H1 (cell line): ENCODE measurements around the gene AP5Z1. TPM values are rescaled to one million over a fixed set of nuclear protein-coding genes. Genes with fewer than 3 reads are reported as not detected.

Experiments
- CTCF ChIA-PET: fragments of 300-600 bp; sonication (Branson Sonifier 250); formaldehyde crosslinking; loops from one replicate; lab custom pipeline; 2021; ENCODE audit not compliant: partially characterized antibody; lab: Charles Lee
- POLR2A ChIA-PET: fragments of 300-600 bp; sonication (Branson Sonifier 250); formaldehyde crosslinking; loops from one replicate; lab custom pipeline; 2021; ENCODE audit warnings: inconsistent platforms; ENCODE audit not compliant: partially characterized antibody; lab: Charles Lee
- DNase-seq, 2 experiments: peaks; one replicate each; pipeline versions ENCODE4 v3.0.0 to v3.0.0-alpha.2; 2010 to 2022; ENCODE audit warnings: low spot score in 2 of 2, low read depth in 1 of 2, mixed read lengths in 1 of 2
- FAIRE-seq: peaks from 2 replicates; lab custom pipeline; 2011; peaks lifted over from hg19 to GRCh38; lab: Jason Lieb, UNC
- H2AFZ ChIP-seq: 2 replicates; pipeline ENCODE4 v1.8.1; 2012; ENCODE audit warnings: low read length, inconsistent platforms
- H2AK5ac ChIP-seq: 2 replicates; pipeline ENCODE4 v1.6.1; 2013; ENCODE audit warnings: low read depth, low read length
- H2BK120ac ChIP-seq: replicated peaks from 2 replicates; pipeline ENCODE3; 2013; ENCODE audit warnings: low read depth, low read length, inconsistent platforms
- H2BK12ac ChIP-seq: 2 replicates; pipeline ENCODE4 v1.6.1; 2013; ENCODE audit warnings: low read depth, low read length
- H2BK15ac ChIP-seq: 2 replicates; pipeline ENCODE4 v1.6.1; 2013; ENCODE audit warnings: low read length
- H2BK20ac ChIP-seq: 2 replicates; pipeline ENCODE4 v1.6.1; 2013; ENCODE audit warnings: low read length
- H2BK5ac ChIP-seq: 2 replicates; pipeline ENCODE4 v1.6.1; 2013; ENCODE audit warnings: low read depth, low read length
- H3K14ac ChIP-seq: 2 replicates; pipeline ENCODE4 v1.6.1; 2013; ENCODE audit warnings: inconsistent platforms; ENCODE audit not compliant: insufficient read length
- H3K18ac ChIP-seq: 2 replicates; pipeline ENCODE4 v1.6.1; 2013; ENCODE audit warnings: low read length; ENCODE audit errors: extremely low read depth
- H3K23ac ChIP-seq: 2 replicates; pipeline ENCODE4 v1.6.1; 2013; ENCODE audit warnings: inconsistent platforms; ENCODE audit not compliant: insufficient read length
- H3K23me2 ChIP-seq: 2 replicates; pipeline ENCODE4 v1.6.1; 2013; ENCODE audit warnings: low read depth, low read length
- H3K27ac ChIP-seq: 2 replicates; pipeline ENCODE4 v1.6.1; 2011; ENCODE audit warnings: low read depth, low read length, inconsistent platforms
- H3K27me3 ChIP-seq, 4 experiments: replicated peaks in 1 of 4; 1 replicate in 1 of 4; 2 replicates in 3 of 4; pipeline versions ENCODE4 v1.6.1 to v1.8.1; 2011 to 2013; ENCODE audit warnings: low read length in 3 of 4, mild to moderate bottlenecking in 3 of 4, inconsistent platforms in 2 of 4, mixed read lengths in 2 of 4, moderate library complexity in 1 of 4; ENCODE audit not compliant: control insufficient read depth in 3 of 4, insufficient read depth in 3 of 4; ENCODE audit errors: extremely low read depth in 1 of 4
- H3K36me3 ChIP-seq, 4 experiments: 2 replicates each; pipeline versions ENCODE4 v1.6.1 to v1.8.1; 2011 to 2013; ENCODE audit warnings: mild to moderate bottlenecking in 4 of 4, low read length in 3 of 4, moderate library complexity in 2 of 4, control low read depth in 1 of 4, inconsistent platforms in 1 of 4; ENCODE audit not compliant: insufficient read depth in 4 of 4, control insufficient read depth in 2 of 4
- H3K4ac ChIP-seq: replicated peaks from 2 replicates; pipeline ENCODE3; 2013; ENCODE audit warnings: low read length, low read depth, mixed read lengths, inconsistent platforms; ENCODE audit not compliant: insufficient read length
- H3K4me1 ChIP-seq, 4 experiments: replicated peaks in 1 of 4; 1 replicate in 1 of 4; 2 replicates in 3 of 4; pipeline versions ENCODE4 v1.6.1 to v1.8.1; 2011 to 2013; ENCODE audit warnings: low read length in 3 of 4, inconsistent platforms in 2 of 4, mixed read lengths in 1 of 4; ENCODE audit not compliant: insufficient read depth in 4 of 4, control insufficient read depth in 3 of 4
- H3K4me2 ChIP-seq, 2 experiments: 2 replicates each; pipeline versions ENCODE4 v1.6.1 to v1.8.1; 2011 to 2013; ENCODE audit warnings: low read depth in 2 of 2, low read length in 2 of 2, control low read depth in 1 of 2, inconsistent platforms in 1 of 2, mild to moderate bottlenecking in 1 of 2; ENCODE audit not compliant: insufficient read depth in 1 of 2
- H3K4me3 ChIP-seq, 4 experiments: fragments of 200-600, 300-600 bp in 1 of 4; sonication (generic), shearing (Covaris generic), sonication (Bioruptor Twin) in 1 of 4; 2 replicates each; pipeline versions ENCODE4 v1.5.1 to v1.8.1; 2011 to 2016; ENCODE audit warnings: low read length in 4 of 4, low read depth in 3 of 4, control low read depth in 2 of 4, inconsistent platforms in 2 of 4, mild to moderate bottlenecking in 2 of 4, mixed read lengths in 1 of 4, moderate library complexity in 1 of 4; ENCODE audit not compliant: insufficient read depth in 2 of 4; ENCODE audit errors: extremely low read depth in 1 of 4
- H3K56ac ChIP-seq: replicated peaks from 2 replicates; pipeline ENCODE3; 2013; ENCODE audit warnings: low read depth, mild to moderate bottlenecking, mixed read lengths, low read length, inconsistent platforms; ENCODE audit not compliant: insufficient read length
- H3K79me1 ChIP-seq: 2 replicates; pipeline ENCODE4 v1.6.1; 2013; ENCODE audit warnings: low read depth, low read length, control low read depth
- H3K79me2 ChIP-seq, 2 experiments: 2 replicates each; pipeline versions ENCODE4 v1.6.1 to v1.8.1; 2012 to 2013; ENCODE audit warnings: low read length in 2 of 2, mild to moderate bottlenecking in 2 of 2, inconsistent platforms in 1 of 2; ENCODE audit not compliant: insufficient read depth in 2 of 2, control insufficient read depth in 1 of 2
- H3K9ac ChIP-seq, 4 experiments: replicated peaks in 1 of 4; 1 replicate in 1 of 4; 2 replicates in 3 of 4; pipeline versions ENCODE4 v1.6.1 to v1.8.1; 2011 to 2013; ENCODE audit warnings: low read depth in 3 of 4, low read length in 3 of 4, control low read depth in 2 of 4, mild to moderate bottlenecking in 2 of 4, moderate library complexity in 2 of 4, inconsistent platforms in 1 of 4; ENCODE audit errors: extremely low read depth in 1 of 4
- H3K9me3 ChIP-seq, 2 experiments: 2 replicates each; pipeline versions ENCODE4 v1.6.1 to v1.8.1; 2012 to 2013; ENCODE audit warnings: mild to moderate bottlenecking in 2 of 2, moderate library complexity in 2 of 2, control low read depth in 1 of 2, inconsistent platforms in 1 of 2, low read depth in 1 of 2, low read length in 1 of 2, mixed read lengths in 1 of 2; ENCODE audit not compliant: insufficient read depth in 2 of 2
- H4K20me1 ChIP-seq, 2 experiments: replicated peaks in 1 of 2; 2 replicates each; pipeline versions ENCODE3 to v1.8.1; 2011 to 2013; ENCODE audit warnings: inconsistent platforms in 2 of 2, low read length in 2 of 2, mild to moderate bottlenecking in 1 of 2; ENCODE audit not compliant: insufficient read depth in 2 of 2, control insufficient read depth in 1 of 2
- H4K5ac ChIP-seq: 2 replicates; pipeline ENCODE4 v1.6.1; 2013; ENCODE audit warnings: low read length, low read depth, mixed read lengths, inconsistent platforms; ENCODE audit not compliant: insufficient read length
- H4K8ac ChIP-seq: 2 replicates; pipeline ENCODE4 v1.8.0; 2013; ENCODE audit warnings: mild to moderate bottlenecking, moderate library complexity, low read length, inconsistent platforms; ENCODE audit not compliant: insufficient read depth; ENCODE audit errors: extremely low read depth
- H4K91ac ChIP-seq: replicated peaks from 2 replicates; pipeline ENCODE3; 2013; ENCODE audit warnings: low read length, mixed read lengths, inconsistent platforms; ENCODE audit not compliant: insufficient read length
- CREB1 ChIP-seq: IDR thresholded peaks from 2 replicates; pipeline ENCODE4 v1.6.1; 2012; ENCODE audit warnings: inconsistent platforms
- HDAC6 ChIP-seq: IDR thresholded peaks from one replicate; pipeline ENCODE4 v1.7.1; 2012; ENCODE audit warnings: low read depth, mild to moderate bottlenecking, inconsistent platforms, low read length, moderate library complexity
- KDM1A ChIP-seq: fragments of 200-600, 300-600 bp; sonication (generic); IDR thresholded peaks from 2 replicates; pipeline ENCODE4 v1.7.1; 2016; ENCODE audit warnings: mild to moderate bottlenecking, low read length, borderline replicate concordance
- KDM4A ChIP-seq: IDR thresholded peaks from one replicate; pipeline ENCODE4 v1.7.1; 2012; ENCODE audit warnings: low read depth, mild to moderate bottlenecking, moderate library complexity, low read length, inconsistent platforms; ENCODE audit not compliant: severe bottlenecking
- POLR2A ChIP-seq, 2 experiments: IDR thresholded peaks; 1 replicate in 1 of 2; 2 replicates in 1 of 2; pipeline ENCODE4 v1.6.1; 2011; ENCODE audit warnings: low read depth in 2 of 2, low read length in 2 of 2, mild to moderate bottlenecking in 2 of 2; ENCODE audit errors: control extremely low read depth in 1 of 2
- POU5F1 ChIP-seq: IDR thresholded peaks from 2 replicates; pipeline ENCODE4 v1.6.1; 2011; ENCODE audit warnings: low read depth, mild to moderate bottlenecking, low read length, moderate library complexity
- RBBP5 ChIP-seq: IDR thresholded peaks from 2 replicates; pipeline ENCODE4 v1.7.1; 2012; ENCODE audit warnings: low read depth, mild to moderate bottlenecking, inconsistent platforms, low read length, moderate library complexity, borderline replicate concordance
- SAP30 ChIP-seq: fragments of 300-600 bp; sonication (generic); IDR thresholded peaks from 2 replicates; pipeline ENCODE4 v1.7.1; 2012; ENCODE audit warnings: low read length, moderate library complexity, mild to moderate bottlenecking, inconsistent platforms; ENCODE audit not compliant: insufficient read depth, insufficient replicate concordance
- USF2 ChIP-seq: IDR thresholded peaks from 2 replicates; pipeline ENCODE4 v1.6.1; 2011; ENCODE audit warnings: low read length, improper control_type of control experiment
- WGBS, 2 experiments: shearing (Covaris generic) in 1 of 2; methylation state at CpG; one replicate each; pipeline versions ENCODE4 v1.1.6 to v1.1.7; 2013 to 2015; ENCODE audit warnings: low lambda C conversion rate in 2 of 2, mixed read lengths in 2 of 2, inconsistent platforms in 1 of 2, low coverage in 1 of 2, missing lambda C conversion rate in 1 of 2; ENCODE audit not compliant: insufficient replicate concordance in 2 of 2, insufficient coverage in 1 of 2, insufficient read length in 1 of 2; ENCODE audit errors: extremely low coverage in 1 of 2, missing lambda C conversion rate in 1 of 2; 5-methylcytosine and 5-hydroxymethylcytosine counted together
- polyA plus RNA-seq, 7 experiments: library from polyadenylated mRNA; depleted of rRNA in 3 of 7; stranded (reverse) in 5 of 7; unstranded in 2 of 7; fragments of >200 nt in 5 of 7; fragments of 200-250 nt in 2 of 7; gene quantifications; 1 replicate in 5 of 7; 2 replicates in 1 of 7; 4 replicates in 1 of 7; pipeline versions ENCODE4 v1.2.1 to v1.2.3, GENCODE V29; 2011 to 2013; ENCODE audit warnings: missing spikeins in 2 of 7, mixed read lengths in 2 of 7
- total RNA-seq: library from RNA; stranded (reverse); fragmentation: NEBNext Ultra II Directional; extraction: Animal tissue kit (Norgen Biotek cat#: 25700); gene quantifications from 2 replicates; pipeline ENCODE4 v1.2.1, GENCODE V29; 2021

The AP5Z1 gene
- total and polyA plus RNA-seq, 2 of the 8 experiments (the other 6 are each of a cell fraction or from before 2014, with no cell fraction given), result 24.0 to 24.7 TPM

GRCh38 chr7:4791738-4792536 lies 16.5 kb downstream of the AP5Z1 start:
- DNase-seq (peak; percentile 83 to 99), FAIRE-seq (no peak)
- no peak overlapping the region for H2BK120ac ChIP-seq
- no peaks in the 10 kb centered on the region for H3K79me2 ChIP-seq
- POLR2A ChIA-PET, result interaction anchor here (1.1 to 2.0 kb wide), 6 partner anchors 9 to 168 kb away, joined by 3 to 11 read pairs (median 7); partner anchors contain the start of gene AP5Z1
- H3K9me3 ChIP-seq, result no peaks in the 10 kb centered on the region; a peak in 1 of 4 replicates
- peak overlapping the region in 2 of 4 experiments; percentile 29 to 39; a peak in 3 of 7 replicates for H3K9ac ChIP-seq
- H3K27me3 ChIP-seq, result no peaks in the 10 kb centered on the region
- peaks cover 7% of the 10 kb centered on the region; the same call in 1 of the 2 replicates for H3K23me2 ChIP-seq
- H4K5ac ChIP-seq, result no peak overlapping the region
- CTCF ChIA-PET, result interaction anchor here (0.6 to 4.0 kb wide), 18 partner anchors 8 to 307 kb away, joined by 3 to 24 read pairs (median 4); partner anchors contain the start of genes AP5Z1 and RADIL
- peak overlapping the region; percentile 7; the same call in 1 of the 2 replicates for H3K18ac ChIP-seq
- H4K91ac ChIP-seq, result no peak overlapping the region
- H2BK5ac ChIP-seq, result no peak overlapping the region
- H2BK15ac ChIP-seq, result no peak overlapping the region
- no peak overlapping the region for H2BK12ac ChIP-seq
- peak overlapping the region; percentile 96 for H4K8ac ChIP-seq
- peaks cover 3 to 25% (median 5%) of the 10 kb centered on the region in 4 experiments; a peak in 5 of 8 replicates for H3K36me3 ChIP-seq
- peaks cover 0 to 3% (median 1%) of the 10 kb centered on the region in 4 experiments; a peak in 4 of 7 replicates for H3K4me1 ChIP-seq
- H3K4me2 ChIP-seq, result peak overlapping the region; percentile 92 to 96
- no peaks in the 10 kb centered on the region for H3K79me1 ChIP-seq
- no peak overlapping the region for H3K4ac ChIP-seq
- no peak overlapping the region for H3K23ac ChIP-seq
- H2BK20ac ChIP-seq, result no peak overlapping the region
- peak overlapping the region; percentile 37; the same call in 1 of the 2 replicates for H2AFZ ChIP-seq
- no peak overlapping the region for H2AK5ac ChIP-seq
- H3K56ac ChIP-seq, result no peak overlapping the region
- H3K14ac ChIP-seq, result no peak overlapping the region
- 0 out of 2 replicates have a peak overlapping the region, but pooled peaks have one; percentile 27 for H3K27ac ChIP-seq
- H3K4me3 ChIP-seq, result peak overlapping the region; percentile 46 to 71 (median 52)
- WGBS, 2 experiments, result 40% methylated on average over 16 of the region's 50 CpGs; no CpG with 5 or more reads in 1 of the 2 experiments
- H4K20me1 ChIP-seq, result peaks cover 0 to 3% of the 10 kb centered on the region in 2 experiments
- TF ChIP-seq POLR2A (IDR thresholded peaks at IDR 0.05; ENCODE audit: control extremely low read depth in 1 of 2, low read depth in 2 of 2, low read length in 2 of 2) (no peak), POU5F1 (no peak), CREB1 (peak; percentile 60), RBBP5 (no peak), KDM1A (no peak), KDM4A (no peak), USF2 (no peak), SAP30 (no peak), HDAC6 (no peak)
